ENCODE data around the gene SURF2. TPM values are rescaled to one million over a fixed set of nuclear protein-coding genes. Genes with fewer than 3 reads are reported as not detected.

Gene SURF2
- total and polyA plus RNA-seq, 9 of the 15 experiments (the other 6 are each of a cell fraction or from before 2014, with no cell fraction given) = 5.5 to 82.5 (median 21.3) TPM

GRCh38 chr9:133406480-133407307 lies 50.3 kb downstream of the SURF2 start (continued):
- TF ChIP-seq THAP12 (CRISPR knock-in tag; IDR thresholded peaks at IDR 0.05) = no peak
- peak; percentile 26; the same call in 1 of the 2 replicates for TF ChIP-seq JUND (IDR thresholded peaks at IDR 0.05; ENCODE audit: borderline replicate concordance, low read depth, low read length)
- TF ChIP-seq JUND (tag; IDR thresholded peaks at IDR 0.05; ENCODE audit: borderline replicate concordance, low read depth, low read length) = no peak
- no peak for TF ChIP-seq ZNF311 (CRISPR knock-in tag; IDR thresholded peaks at IDR 0.05)
- no peak for TF ChIP-seq POLR2A (conservative IDR thresholded peaks at IDR 0.05)
- no peak for TF ChIP-seq ZNF408 (CRISPR knock-in tag; IDR thresholded peaks at IDR 0.05; ENCODE audit: low read depth)
- no peak for TF ChIP-seq ERF (CRISPR knock-in tag; IDR thresholded peaks at IDR 0.05)
- no peak for TF ChIP-seq TFE3 (CRISPR knock-in tag; IDR thresholded peaks at IDR 0.05)
- no peak for TF ChIP-seq ZNF431 (CRISPR knock-in tag; IDR thresholded peaks at IDR 0.05)
- TF ChIP-seq RBM15 (IDR thresholded peaks at IDR 0.05; ENCODE audit: insufficient read depth, low read length) = no peak
- TF ChIP-seq ZNF280B (CRISPR knock-in tag; IDR thresholded peaks at IDR 0.05) = no peak
- no peak for TF ChIP-seq ZNF740 (CRISPR knock-in tag; IDR thresholded peaks at IDR 0.05)
- no peak for TF ChIP-seq ZNF740 (tag; IDR thresholded peaks at IDR 0.05)
- no peak for TF ChIP-seq ZNF79 (CRISPR knock-in tag; IDR thresholded peaks at IDR 0.05; ENCODE audit: low read depth)
- TF ChIP-seq ID3 (CRISPR knock-in tag; IDR thresholded peaks at IDR 0.05) = no peak
- TF ChIP-seq ID3 (tag; IDR thresholded peaks at IDR 0.05) = no peak
- TF ChIP-seq HDAC8 (tag; IDR thresholded peaks at IDR 0.05) = no peak
- TF ChIP-seq E2F1 (CRISPR knock-in tag; IDR thresholded peaks at IDR 0.05) = no peak
- TF ChIP-seq TBP (optimal IDR thresholded peaks at IDR 0.05; ENCODE audit: low read depth, low read length) = no peak
- peak; percentile 45 for TF ChIP-seq POLR2G (IDR thresholded peaks at IDR 0.05; ENCODE audit: low read depth, low read length)
